HG02884 (cell line): ENCODE results near the gene YIPF5.

ENCODE experiments used
- ATAC-seq: cut with Tn5 transposase; IDR thresholded peaks from one replicate; pipeline ENCODE4 v1.9.1; 2021; ENCODE audit warnings: mild to moderate bottlenecking, moderate library complexity; ENCODE audit not compliant: unreplicated experiment

YIPF5 gene

DNA sequence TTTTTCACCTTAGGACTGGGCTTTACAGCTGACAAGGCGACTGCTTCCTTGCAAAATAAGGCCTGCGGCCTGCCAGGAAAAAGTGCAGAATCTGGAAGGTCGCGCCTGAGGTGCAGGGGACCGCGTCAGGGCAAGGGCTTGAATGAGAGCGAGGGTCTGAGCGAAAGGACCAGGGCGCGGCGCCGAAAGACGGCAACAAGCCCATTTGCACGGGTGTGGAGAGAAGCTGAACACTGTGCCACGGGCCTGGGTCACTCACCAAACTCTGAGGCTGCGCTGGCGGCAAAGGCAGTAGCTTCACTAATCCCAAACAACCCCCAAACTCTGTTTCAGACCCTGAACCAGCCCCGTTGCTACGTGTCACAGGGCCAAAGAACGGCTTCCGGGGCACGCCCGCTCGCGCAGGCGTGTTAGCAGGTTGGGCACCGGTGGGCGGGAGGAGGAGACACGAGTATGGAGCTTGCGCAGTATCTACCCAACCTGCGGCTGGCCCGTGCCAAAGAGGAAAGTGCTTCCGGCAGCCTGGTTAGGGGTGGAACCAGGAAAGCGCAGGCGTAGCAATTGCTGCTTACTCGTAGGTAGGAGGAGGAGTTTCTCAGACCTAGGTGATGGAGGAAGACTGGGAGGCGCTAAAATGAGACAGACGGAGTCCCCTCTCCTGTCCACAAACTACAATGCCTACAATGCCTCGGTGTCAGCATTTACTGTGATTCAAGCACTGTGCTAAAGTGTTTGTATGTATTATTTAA is at the start of gene YIPF5, which contains the start of gene KCTD16:
YIPF5 (minus strand) TSS at position 384 of the 749 bp plus-strand sequence. CDS start 704 bp downstream, outside the sequence.
KCTD16 (plus strand) TSS at position 598 of the 749 bp plus-strand sequence.
- ATAC-seq = peak; percentile 99

DNA sequence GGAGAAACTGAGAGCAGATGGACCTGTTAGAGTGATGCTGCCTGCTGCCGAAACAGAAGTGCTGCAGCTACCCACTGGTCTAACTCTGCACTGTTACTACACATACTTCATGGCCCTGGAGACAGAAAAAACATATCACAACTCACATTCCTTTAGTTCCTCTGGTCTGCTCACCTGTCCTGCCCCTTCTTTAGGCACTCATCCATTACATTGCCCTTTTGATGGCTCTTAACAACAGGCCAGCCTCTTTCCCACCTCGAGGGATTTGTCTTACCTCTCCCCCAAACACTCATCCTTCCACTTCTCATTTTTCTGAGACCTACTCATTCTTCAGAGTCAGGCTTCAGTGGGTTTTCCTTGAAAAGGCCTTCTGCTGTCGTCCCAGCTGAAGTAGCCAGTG is 49.4 kb upstream of the YIPF5 start:
- ATAC-seq = no peak

DNA sequence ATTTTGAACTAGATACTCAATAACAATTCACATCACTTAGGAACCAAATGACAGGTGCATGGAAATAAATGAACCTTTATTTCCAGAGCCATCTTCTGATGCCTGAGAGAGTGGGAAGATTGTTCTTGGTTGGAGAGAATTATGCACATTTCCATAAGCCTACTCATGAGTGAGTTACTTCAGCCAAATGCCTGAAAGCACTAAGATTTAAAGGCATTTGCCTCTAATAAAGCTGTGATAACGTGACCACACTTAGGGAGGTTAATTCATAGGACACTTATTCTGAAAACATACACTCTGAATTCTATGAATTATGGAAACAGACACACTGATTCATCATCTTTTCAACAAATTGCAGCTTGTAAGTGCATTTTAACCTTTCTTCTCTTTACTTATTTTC is 40.2 kb upstream of the YIPF5 start:
- ATAC-seq = no peak

DNA sequence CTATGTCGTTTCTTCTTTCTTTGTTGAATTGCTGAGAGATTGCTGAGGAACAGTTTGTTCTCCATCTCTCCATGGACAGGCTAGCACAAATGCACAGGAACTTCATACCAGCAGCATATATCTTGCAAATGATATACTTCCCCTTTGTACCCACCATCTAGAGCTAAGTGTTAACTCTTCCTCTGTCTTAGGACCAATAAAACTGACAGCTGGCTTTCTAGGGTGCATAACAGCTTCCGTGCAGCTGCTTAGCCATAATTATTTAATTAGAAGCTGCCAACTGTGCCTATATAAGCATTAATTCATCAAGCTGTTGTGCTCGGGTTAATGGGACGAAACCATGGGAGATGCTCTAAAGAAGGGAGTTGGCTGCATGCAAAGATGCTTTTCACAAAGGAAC is 38.9 kb upstream of the YIPF5 start:
- ATAC-seq = no peak

DNA sequence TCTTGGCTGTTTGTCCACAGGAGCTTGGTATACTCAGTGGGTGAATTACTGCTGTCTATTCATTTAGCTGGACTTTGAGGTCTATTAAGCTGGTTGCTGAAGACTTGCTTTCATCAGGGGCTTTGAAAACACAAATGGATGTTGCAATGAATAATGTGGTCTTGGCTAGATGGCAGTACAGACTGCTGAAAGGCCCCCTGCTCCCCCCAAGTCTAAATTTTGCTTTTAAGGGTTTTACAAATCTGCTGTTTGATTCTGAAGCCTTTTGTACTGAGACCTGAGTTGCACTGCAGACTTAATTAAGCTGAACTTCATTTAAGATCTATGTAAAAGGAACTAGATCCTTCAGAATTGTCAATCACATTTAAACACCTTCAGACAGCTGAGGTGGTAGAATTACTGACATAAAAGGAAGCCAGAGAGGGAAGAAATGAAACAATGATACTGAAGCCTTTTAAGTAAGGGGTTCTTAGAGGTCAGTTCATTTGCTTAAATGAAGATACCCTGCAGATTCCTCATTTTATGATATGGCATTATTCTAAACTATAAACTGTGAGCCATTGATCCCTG is 37.5 kb upstream of the YIPF5 start:
- ATAC-seq = no peak

GRCh38 chr5:144206141-144206540 is 35.7 kb upstream of the YIPF5 start:
- no peak for ATAC-seq

- ATAC-seq = no peak
These were observed 34.7 kb upstream of the YIPF5 start for GRCh38 chr5:144205141-144205551.

DNA sequence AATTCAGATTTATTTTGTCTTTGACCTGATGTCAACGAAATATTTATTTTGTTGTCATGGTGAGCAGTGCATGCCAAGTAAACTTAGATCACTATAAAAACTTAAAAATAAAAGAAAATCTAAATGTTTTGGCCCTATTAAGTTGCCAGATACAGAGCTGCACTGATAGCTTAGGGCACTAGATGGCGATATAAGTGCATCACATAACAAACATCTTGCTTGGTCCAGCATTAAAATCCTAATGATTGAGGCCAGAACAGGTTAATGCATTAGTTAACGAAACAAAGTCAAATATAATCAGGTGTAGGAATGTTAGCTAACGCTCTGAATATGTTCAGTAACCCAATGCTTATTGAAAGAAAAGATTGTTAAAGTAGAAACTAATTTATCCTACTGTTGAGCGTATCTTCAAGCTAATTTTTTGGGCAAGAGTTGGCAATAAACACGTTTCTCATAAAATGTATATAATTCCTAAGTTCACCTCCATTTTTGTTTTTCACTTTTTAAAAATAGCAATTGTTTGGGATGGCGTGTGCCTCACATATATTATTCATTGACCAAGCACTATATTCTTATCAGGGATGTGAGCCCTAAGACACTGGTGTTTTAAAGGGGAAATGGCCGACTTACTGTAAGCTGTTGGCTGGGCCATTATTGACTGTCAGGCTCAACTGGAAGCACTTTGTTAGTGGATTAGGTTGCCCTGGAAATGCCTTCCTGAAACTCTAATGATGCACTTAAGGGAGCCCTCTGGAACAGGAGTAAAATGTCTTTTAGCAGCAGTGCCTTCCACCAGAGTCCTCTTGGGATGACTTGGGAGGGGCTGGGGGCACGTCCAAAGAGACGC is 33.5 kb upstream of the YIPF5 start:
- peak; percentile 84 for ATAC-seq

GRCh38 chr5:144202726-144203125 is 32.3 kb upstream of the YIPF5 start:
- ATAC-seq = no peak

DNA sequence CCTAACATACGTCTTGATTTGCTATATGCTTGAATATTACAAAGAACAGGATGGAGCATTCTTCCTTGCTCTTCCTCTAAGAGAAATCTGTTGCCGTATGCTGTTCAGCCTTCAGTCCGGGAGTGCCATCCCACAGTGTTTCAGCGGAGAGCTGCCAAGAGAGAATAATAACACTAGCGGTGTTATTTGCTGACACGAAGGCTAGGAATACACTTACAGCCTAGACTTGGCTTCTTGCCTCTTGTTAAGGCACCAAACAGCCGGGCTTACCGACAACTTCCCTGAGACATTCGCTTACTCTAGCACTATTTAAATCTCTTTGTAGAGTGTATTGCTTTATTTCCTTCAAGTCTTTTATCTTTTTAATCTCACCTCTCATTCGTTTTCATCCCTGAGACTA is 31.6 kb upstream of the YIPF5 start:
- ATAC-seq = no peak

DNA sequence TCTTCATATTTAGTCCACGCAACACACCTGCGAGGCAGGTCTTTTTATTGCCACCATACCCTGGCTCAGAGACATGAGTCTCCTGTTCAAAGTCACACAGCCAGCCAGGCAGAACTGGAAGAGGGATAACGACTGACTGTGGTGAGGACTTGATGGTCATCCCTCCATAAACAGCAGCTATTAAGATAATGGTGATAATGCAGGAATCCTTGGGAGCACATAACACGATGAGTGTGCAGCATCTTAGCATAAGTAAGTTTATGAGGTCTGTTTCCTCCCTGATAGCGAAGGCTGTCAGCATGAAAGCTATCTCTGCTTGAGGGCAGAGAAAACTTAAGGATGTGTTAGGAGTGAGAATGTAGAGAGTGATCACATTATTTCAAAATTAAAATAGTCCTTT is 31.1 kb upstream of the YIPF5 start:
- no peak for ATAC-seq

DNA sequence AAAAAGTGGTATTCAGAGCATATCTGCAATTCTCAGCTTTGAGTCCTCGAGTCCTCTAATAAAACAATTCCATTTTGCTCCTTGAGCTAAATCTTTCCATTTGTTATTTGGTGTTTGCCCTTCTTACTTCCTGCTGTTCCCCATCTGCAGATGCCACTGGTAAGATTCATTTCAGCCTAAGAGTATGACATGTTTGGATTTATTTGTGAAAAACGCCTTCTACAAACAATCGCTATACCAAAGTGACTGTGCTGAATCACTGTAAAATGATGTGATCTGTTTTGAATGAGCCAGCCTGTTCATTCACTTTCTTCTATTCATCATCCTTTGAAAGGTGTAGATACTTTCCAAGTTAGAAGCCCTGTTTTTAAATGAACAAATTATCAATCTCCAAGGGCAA is 27.9 kb upstream of the YIPF5 start:
- no peak for ATAC-seq

- no peak for ATAC-seq
These were observed 26.2 kb upstream of the YIPF5 start for GRCh38 chr5:144196612-144197011.

DNA sequence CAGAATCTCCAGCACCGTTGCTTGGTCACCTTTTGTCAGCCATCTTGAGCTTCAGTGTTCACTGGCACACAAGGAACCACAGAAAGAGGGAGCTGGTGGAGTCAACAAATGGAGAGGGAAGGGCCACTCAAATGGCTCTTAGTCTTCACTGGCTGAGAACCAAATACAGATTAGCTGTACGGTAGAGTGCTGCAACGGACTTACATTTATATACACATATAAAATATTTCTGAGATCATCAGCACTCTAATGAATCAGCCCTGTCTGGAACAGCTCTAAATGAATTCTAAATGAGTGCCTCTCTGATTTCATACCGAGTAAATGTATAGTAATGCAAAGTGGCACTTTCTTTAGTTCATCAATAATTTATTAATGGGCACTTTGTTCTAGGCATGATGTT is 25.0 kb upstream of the YIPF5 start:
- no peak for ATAC-seq

DNA sequence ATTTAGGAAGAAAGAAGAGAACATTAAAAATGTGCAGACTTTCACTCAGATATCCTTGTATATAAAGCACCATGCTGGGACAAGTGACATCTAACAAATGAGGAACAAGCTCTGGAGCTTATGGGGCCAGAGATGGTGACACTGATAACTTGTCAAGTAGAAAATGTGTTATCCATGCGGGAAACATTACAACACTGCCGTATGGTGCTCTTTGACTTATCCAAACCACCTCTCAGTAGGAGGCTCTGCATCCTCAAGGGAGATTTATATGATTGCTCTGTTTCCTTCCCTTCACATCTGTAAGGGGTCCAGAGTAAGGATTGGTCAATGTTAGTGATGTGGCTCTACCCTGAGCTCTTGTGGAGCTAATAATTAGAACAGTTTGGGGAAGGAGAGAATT is 23.7 kb upstream of the YIPF5 start:
- ATAC-seq = no peak

DNA sequence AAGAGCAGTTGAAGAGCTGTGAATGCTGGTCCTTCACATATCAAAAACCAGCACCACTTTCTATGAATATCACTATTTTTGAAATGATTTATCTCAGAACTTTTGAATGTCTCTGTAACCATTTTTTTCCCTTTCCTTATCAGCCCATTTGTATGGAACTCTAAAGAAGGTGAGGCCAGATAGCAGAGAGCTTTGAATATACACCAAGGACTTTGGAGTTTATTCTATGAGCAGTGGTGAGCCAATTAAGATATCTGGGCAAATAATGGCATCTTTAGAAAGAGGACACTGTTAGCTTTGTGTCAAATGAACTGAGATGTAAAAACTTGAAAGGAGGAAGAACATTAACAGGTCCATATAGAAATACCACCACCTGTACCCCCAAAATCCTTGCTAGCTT is 22.2 kb upstream of the YIPF5 start:
- no peak for ATAC-seq

DNA sequence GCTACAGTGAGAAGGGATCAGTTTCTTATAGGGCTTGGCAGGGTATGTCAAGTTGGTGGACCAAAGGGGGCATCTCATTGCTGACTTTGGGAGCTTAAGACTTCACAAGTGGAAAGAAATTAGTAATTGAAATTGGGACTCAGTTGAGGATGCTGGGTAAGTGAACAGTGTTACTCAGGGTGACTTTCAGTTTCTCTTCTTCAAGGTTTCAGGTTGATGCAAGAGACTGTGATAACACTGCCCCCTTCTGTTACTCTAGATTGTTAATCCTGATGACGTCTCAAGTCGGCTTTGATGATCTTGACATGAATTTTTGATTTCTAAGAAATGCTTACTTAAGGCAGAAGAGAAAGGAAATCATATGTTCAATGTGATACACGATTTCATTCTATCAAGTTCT is 21.5 kb upstream of the YIPF5 start:
- ATAC-seq = peak; percentile 88

- no peak for ATAC-seq
These were observed 21.1 kb upstream of the YIPF5 start for GRCh38 chr5:144191531-144191930.

GRCh38 chr5:144189800-144190429 is 19.5 kb upstream of the YIPF5 start:
- ATAC-seq = peak; percentile 36

GRCh38 chr5:144187699-144188294 is 17.3 kb upstream of the YIPF5 start:
- peak; percentile 76 for ATAC-seq
